HEK293 (cell line): ENCODE data around the gene OR10A3.

Experiments used
- CTCF ChIA-PET: fragments of 350-600 bp; formaldehyde crosslinking; extraction: SDS; loops from one replicate; lab custom pipeline; 2021; ENCODE audit warnings: antibody characterized with exemption; lab: Yijun Ruan, JAX
- POLR2A ChIA-PET: fragments of 300-600 bp; formaldehyde crosslinking; extraction: SDS; loops from one replicate; lab custom pipeline; 2020; ENCODE audit warnings: antibody characterized with exemption, inconsistent platforms; lab: Yijun Ruan, JAX
- H3K27ac ChIP-seq: fragments of 200-500 bp; sonication (Bioruptor generic); 2 replicates; pipeline ENCODE4 v1.5.1; 2014; ENCODE audit warnings: low read depth, low read length, control low read depth, inconsistent platforms; ENCODE audit errors: extremely low read depth
- H3K36me3 ChIP-seq, 2 experiments: fragments of 200-500 bp in 1 of 2; sonication (Bioruptor generic) in 1 of 2; 1 replicate in 1 of 2; 2 replicates in 1 of 2; pipeline ENCODE4 v1.5.1; 2014 to 2017; ENCODE audit warnings: inconsistent platforms in 2 of 2, low read length in 2 of 2; ENCODE audit not compliant: control insufficient read depth in 2 of 2, insufficient read depth in 1 of 2
- H3K4me1 ChIP-seq: fragments of 200-500 bp; sonication (Bioruptor generic); 2 replicates; pipeline ENCODE4 v1.5.1; 2014; ENCODE audit warnings: mild to moderate bottlenecking, low read length, inconsistent platforms; ENCODE audit not compliant: control insufficient read depth, insufficient read depth
- H3K4me3 ChIP-seq: 2 replicates; pipeline ENCODE4 v1.5.1; 2011; ENCODE audit warnings: low read depth, mild to moderate bottlenecking, control low read depth, low read length, moderate library complexity
- H3K9me3 ChIP-seq: fragments of 200-500 bp; sonication (Bioruptor generic); 2 replicates; pipeline ENCODE4 v1.5.1; 2014; ENCODE audit warnings: low read depth, low read length, inconsistent platforms; ENCODE audit not compliant: control insufficient read depth, insufficient read depth
- EGR2 ChIP-seq: fragments of 450-650 bp; formaldehyde crosslinking; IDR thresholded peaks from 2 replicates; pipeline ENCODE4 v1.5.1; 2016; ENCODE audit warnings: low read depth, missing biosample characterization, missing genetic modification characterization
- HOXA7 ChIP-seq: sonication (generic); formaldehyde crosslinking; IDR thresholded peaks from 2 replicates; pipeline ENCODE4 v1.8.1; 2022; ENCODE audit warnings: missing genetic modification reagents, borderline replicate concordance
- SCRT1 ChIP-seq: fragments of 450-650 bp; formaldehyde crosslinking; IDR thresholded peaks from 2 replicates; pipeline ENCODE4 v1.5.1; 2016; ENCODE audit warnings: missing biosample characterization, missing genetic modification characterization, borderline replicate concordance
- SP2 ChIP-seq: fragments of 450-650 bp; formaldehyde crosslinking; IDR thresholded peaks from 2 replicates; pipeline ENCODE4 v1.5.1; 2016; ENCODE audit warnings: missing biosample characterization, missing genetic modification characterization
- SP7 ChIP-seq: fragments of 450-650 bp; formaldehyde crosslinking; IDR thresholded peaks from 2 replicates; pipeline ENCODE4 v1.5.1; 2016; ENCODE audit warnings: missing biosample characterization, missing genetic modification characterization
- TCF7L2 ChIP-seq: IDR thresholded peaks from 2 replicates; pipeline ENCODE4 v1.6.1; 2011; ENCODE audit warnings: low read depth, mild to moderate bottlenecking, inconsistent platforms, low read length, moderate library complexity, borderline replicate concordance
- TRIM28 ChIP-seq: IDR thresholded peaks from 2 replicates; pipeline ENCODE4 v1.6.1; 2011; ENCODE audit warnings: low read length, control low read depth, borderline replicate concordance
- ZBTB17 ChIP-seq: fragments of 450-650 bp; formaldehyde crosslinking; IDR thresholded peaks from 2 replicates; pipeline ENCODE4 v1.5.1; 2016; ENCODE audit warnings: missing biosample characterization, missing genetic modification characterization
- ZFHX2 ChIP-seq: fragments of 450-650 bp; formaldehyde crosslinking; conservative IDR thresholded peaks from 2 replicates; pipeline ENCODE4 v1.5.1; 2016; ENCODE audit warnings: missing biosample characterization, missing genetic modification characterization
- ZFP3 ChIP-seq: fragments of 450-650 bp; formaldehyde crosslinking; IDR thresholded peaks from 2 replicates; pipeline ENCODE4 v1.5.1; 2016; ENCODE audit warnings: low read depth, missing biosample characterization, missing genetic modification characterization
- ZNF114 ChIP-seq: fragments of 450-650 bp; formaldehyde crosslinking; IDR thresholded peaks from 2 replicates; pipeline ENCODE4 v1.5.0; 2017; ENCODE audit warnings: missing biosample characterization, missing genetic modification characterization
- ZNF174 ChIP-seq: fragments of 450-650 bp; formaldehyde crosslinking; IDR thresholded peaks from 2 replicates; pipeline ENCODE4 v1.5.0; 2017; ENCODE audit warnings: missing biosample characterization, mild to moderate bottlenecking, missing genetic modification characterization
- ZNF175 ChIP-seq: fragments of 450-650 bp; formaldehyde crosslinking; IDR thresholded peaks from 2 replicates; pipeline ENCODE4 v1.5.1; 2016; ENCODE audit warnings: missing biosample characterization, missing genetic modification characterization
- ZNF19 ChIP-seq: fragments of 450-650 bp; formaldehyde crosslinking; IDR thresholded peaks from 2 replicates; pipeline ENCODE4; 2016; ENCODE audit warnings: missing biosample characterization, missing genetic modification characterization, low read depth
- ZNF302 ChIP-seq: fragments of 450-650 bp; formaldehyde crosslinking; IDR thresholded peaks from 2 replicates; pipeline ENCODE4 v1.5.1; 2016; ENCODE audit warnings: missing biosample characterization, missing genetic modification characterization, low read depth
- ZNF335 ChIP-seq: fragments of 450-650 bp; formaldehyde crosslinking; conservative IDR thresholded peaks from 2 replicates; pipeline ENCODE4 v1.5.1; 2016; ENCODE audit warnings: missing biosample characterization, missing genetic modification characterization
- ZNF366 ChIP-seq: fragments of 450-650 bp; formaldehyde crosslinking; conservative IDR thresholded peaks from 2 replicates; pipeline ENCODE4 v1.5.1; 2016; ENCODE audit warnings: missing biosample characterization, missing genetic modification characterization
- ZNF473 ChIP-seq: fragments of 450-650 bp; formaldehyde crosslinking; IDR thresholded peaks from 2 replicates; pipeline ENCODE4 v1.5.1; 2017; ENCODE audit warnings: missing biosample characterization, missing genetic modification characterization
- ZNF521 ChIP-seq: fragments of 450-650 bp; formaldehyde crosslinking; IDR thresholded peaks from 2 replicates; pipeline ENCODE4 v1.5.1; 2017; ENCODE audit warnings: missing biosample characterization, mild to moderate bottlenecking, missing genetic modification characterization
- ZNF555 ChIP-seq: fragments of 450-650 bp; formaldehyde crosslinking; conservative IDR thresholded peaks from 2 replicates; pipeline ENCODE4 v1.5.1; 2017; ENCODE audit warnings: missing biosample characterization, mild to moderate bottlenecking, missing genetic modification characterization, inconsistent platforms
- ZNF580 ChIP-seq: fragments of 450-650 bp; formaldehyde crosslinking; IDR thresholded peaks from 2 replicates; pipeline ENCODE4 v1.5.1; 2016; ENCODE audit warnings: missing biosample characterization, missing genetic modification characterization
- ZNF701 ChIP-seq: fragments of 450-650 bp; formaldehyde crosslinking; IDR thresholded peaks from 2 replicates; pipeline ENCODE4 v1.5.1; 2016; ENCODE audit warnings: missing biosample characterization, missing genetic modification characterization
- ZNF76 ChIP-seq: fragments of 450-650 bp; formaldehyde crosslinking; IDR thresholded peaks from 2 replicates; pipeline ENCODE4; 2016; ENCODE audit warnings: low read depth, missing biosample characterization, missing genetic modification characterization, borderline replicate concordance
- ZNF785 ChIP-seq: fragments of 450-650 bp; formaldehyde crosslinking; IDR thresholded peaks from 2 replicates; pipeline ENCODE4 v1.5.1; 2016; ENCODE audit warnings: missing biosample characterization, missing genetic modification characterization
- TF ChIP-seq, protein P1 (sequence below): fragments of 450-650 bp; formaldehyde crosslinking; conservative IDR thresholded peaks from 2 replicates; pipeline ENCODE4 v1.5.1; 2016; ENCODE audit warnings: low read depth, missing biosample characterization, missing genetic modification characterization

The OR10A3 gene

DNA sequence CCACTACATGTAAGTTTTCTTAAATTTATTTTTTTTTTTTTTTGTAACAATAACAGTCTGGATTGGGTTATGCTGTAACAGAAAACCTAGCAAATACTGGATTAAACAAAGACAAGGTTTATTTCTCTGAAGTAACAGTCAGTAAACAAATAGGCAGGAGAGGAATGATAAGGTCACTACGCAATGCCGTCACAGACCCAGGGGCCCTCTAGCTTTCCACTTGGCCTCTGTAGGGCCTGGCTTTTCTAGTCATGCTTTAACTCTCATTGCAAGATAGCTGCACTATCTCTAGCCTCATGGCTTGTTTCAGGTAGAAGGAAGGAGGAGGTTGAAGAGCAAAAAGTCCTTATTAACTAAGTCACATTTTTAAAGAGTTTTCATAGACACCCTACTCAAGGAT is 17.0 kb downstream of the OR10A3 start:
- Histone ChIP-seq H3K4me1 (no peaks in the 10 kb centered on the region), H3K9me3 (no peaks in the 10 kb centered on the region), H3K36me3 (no peaks in the 10 kb centered on the region), H3K27ac (no peak overlapping the region), H3K4me3 (no peak overlapping the region)
- no peak for TF ChIP-seq SP2 (tag by site-specific recombination)
- no peak for TF ChIP-seq ZNF580 (tag by site-specific recombination)
- TF ChIP-seq SCRT1 (tag by site-specific recombination) = no peak
- no peak for TF ChIP-seq ZNF473 (tag by site-specific recombination)
- no peak for TF ChIP-seq TRIM28
- TF ChIP-seq ZNF302 (tag by site-specific recombination) = no peak
- no peak for TF ChIP-seq ZNF701 (tag by site-specific recombination)
- no peak for TF ChIP-seq ZNF555 (tag by site-specific recombination)
- TF ChIP-seq ZNF19 (tag by site-specific recombination) = no peak
- no peak for TF ChIP-seq TCF7L2
- no peak for TF ChIP-seq ZFP3 (tag by site-specific recombination)
- TF ChIP-seq ZNF175 = no peak
- TF ChIP-seq SP7 (tag by site-specific recombination) = no peak
- no peak for TF ChIP-seq ZNF335
- no peak for TF ChIP-seq HOXA7 (CRISPR knock-in tag)
- no peak for TF ChIP-seq ZNF174 (tag by site-specific recombination)
- no peak for TF ChIP-seq ZNF114 (tag by site-specific recombination)
- no peak for TF ChIP-seq ZNF521 (tag by site-specific recombination)
- TF ChIP-seq ZBTB17 (tag by site-specific recombination) = no peak
- POLR2A ChIA-PET = interaction anchor here (0.9 kb wide), 1 partner anchor 54 kb away, joined by 3 read pairs; no protein-coding TSS in a partner anchor
- CTCF ChIA-PET = interaction anchor here (0.6 to 0.8 kb wide), 2 partner anchors 13 to 53 kb away, joined by 4 read pairs; no protein-coding TSS in a partner anchor

GRCh38 chr11:7918141-7918540 is 23.4 kb downstream of the OR10A3 start:
- Histone ChIP-seq H3K27ac (no peak overlapping the region), H3K9me3 (no peaks in the 10 kb centered on the region), H3K4me1 (no peaks in the 10 kb centered on the region), H3K36me3 (no peaks in the 10 kb centered on the region), H3K4me3 (no peak overlapping the region)
- ChIA-PET CTCF (no interaction called here), POLR2A (no interaction called here)
- TF ChIP-seq SP7 (tag by site-specific recombination) (no peak), ZNF785 (tag by site-specific recombination) (no peak)

DNA sequence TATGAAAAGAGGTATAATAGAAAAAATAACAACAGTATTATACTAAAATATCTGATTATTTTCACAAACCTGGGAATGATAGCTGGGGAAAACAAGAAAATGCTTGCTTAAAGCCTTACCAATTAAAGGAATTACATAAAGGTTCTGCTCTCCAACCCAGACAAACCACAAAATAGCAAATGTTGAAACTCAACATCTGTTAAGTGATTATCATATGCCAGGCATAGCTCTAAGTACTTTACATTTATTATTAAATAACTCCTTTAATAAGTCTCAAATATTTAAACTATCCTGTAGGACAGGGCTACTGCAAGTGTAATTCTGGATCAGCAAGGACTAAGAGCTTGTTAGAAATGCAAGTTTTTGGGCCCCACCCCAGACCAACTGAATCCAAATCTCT is 30.5 kb downstream of the OR10A3 start:
- Histone ChIP-seq H3K36me3 (no peaks in the 10 kb centered on the region), H3K4me1 (no peaks in the 10 kb centered on the region), H3K4me3 (no peak overlapping the region), H3K27ac (no peak overlapping the region), H3K9me3 (no peaks in the 10 kb centered on the region)
- ChIA-PET CTCF (interaction anchor here (0.6 to 1.1 kb wide), 3 partner anchors 13 to 188 kb away, joined by 4 to 5 read pairs (median 4); no protein-coding TSS in a partner anchor), POLR2A (no interaction called here)
- TF ChIP-seq ZFHX2 (no peak), ZNF76 (tag by site-specific recombination) (no peak), ZNF366 (tag by site-specific recombination) (no peak), EGR2 (tag by site-specific recombination) (no peak), SP7 (tag by site-specific recombination) (no peak)
- TF ChIP-seq, protein P1, sequence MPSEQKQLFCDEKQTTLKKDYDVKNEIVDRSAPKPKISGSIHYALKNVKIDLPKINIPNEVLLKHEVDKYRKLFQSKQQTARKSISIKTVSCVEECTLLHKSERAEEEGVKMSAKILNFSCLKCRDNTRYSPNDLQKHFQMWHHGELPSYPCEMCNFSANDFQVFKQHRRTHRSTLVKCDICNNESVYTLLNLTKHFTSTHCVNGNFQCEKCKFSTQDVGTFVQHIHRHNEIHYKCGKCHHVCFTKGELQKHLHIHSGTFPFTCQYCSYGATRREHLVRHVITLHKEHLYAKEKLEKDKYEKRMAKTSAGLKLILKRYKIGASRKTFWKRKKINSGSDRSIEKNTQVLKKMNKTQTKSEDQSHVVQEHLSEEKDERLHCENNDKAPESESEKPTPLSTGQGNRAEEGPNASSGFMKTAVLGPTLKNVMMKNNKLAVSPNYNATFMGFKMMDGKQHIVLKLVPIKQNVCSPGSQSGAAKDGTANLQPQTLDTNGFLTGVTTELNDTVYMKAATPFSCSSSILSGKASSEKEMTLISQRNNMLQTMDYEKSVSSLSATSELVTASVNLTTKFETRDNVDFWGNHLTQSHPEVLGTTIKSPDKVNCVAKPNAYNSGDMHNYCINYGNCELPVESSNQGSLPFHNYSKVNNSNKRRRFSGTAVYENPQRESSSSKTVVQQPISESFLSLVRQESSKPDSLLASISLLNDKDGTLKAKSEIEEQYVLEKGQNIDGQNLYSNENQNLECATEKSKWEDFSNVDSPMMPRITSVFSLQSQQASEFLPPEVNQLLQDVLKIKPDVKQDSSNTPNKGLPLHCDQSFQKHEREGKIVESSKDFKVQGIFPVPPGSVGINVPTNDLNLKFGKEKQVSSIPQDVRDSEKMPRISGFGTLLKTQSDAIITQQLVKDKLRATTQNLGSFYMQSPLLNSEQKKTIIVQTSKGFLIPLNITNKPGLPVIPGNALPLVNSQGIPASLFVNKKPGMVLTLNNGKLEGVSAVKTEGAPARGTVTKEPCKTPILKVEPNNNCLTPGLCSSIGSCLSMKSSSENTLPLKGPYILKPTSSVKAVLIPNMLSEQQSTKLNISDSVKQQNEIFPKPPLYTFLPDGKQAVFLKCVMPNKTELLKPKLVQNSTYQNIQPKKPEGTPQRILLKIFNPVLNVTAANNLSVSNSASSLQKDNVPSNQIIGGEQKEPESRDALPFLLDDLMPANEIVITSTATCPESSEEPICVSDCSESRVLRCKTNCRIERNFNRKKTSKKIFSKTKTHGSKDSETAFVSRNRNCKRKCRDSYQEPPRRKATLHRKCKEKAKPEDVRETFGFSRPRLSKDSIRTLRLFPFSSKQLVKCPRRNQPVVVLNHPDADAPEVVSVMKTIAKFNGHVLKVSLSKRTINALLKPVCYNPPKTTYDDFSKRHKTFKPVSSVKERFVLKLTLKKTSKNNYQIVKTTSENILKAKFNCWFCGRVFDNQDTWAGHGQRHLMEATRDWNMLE = no peak
